ENCODE results near the gene ZNF668.

Gene ZNF668

DNA sequence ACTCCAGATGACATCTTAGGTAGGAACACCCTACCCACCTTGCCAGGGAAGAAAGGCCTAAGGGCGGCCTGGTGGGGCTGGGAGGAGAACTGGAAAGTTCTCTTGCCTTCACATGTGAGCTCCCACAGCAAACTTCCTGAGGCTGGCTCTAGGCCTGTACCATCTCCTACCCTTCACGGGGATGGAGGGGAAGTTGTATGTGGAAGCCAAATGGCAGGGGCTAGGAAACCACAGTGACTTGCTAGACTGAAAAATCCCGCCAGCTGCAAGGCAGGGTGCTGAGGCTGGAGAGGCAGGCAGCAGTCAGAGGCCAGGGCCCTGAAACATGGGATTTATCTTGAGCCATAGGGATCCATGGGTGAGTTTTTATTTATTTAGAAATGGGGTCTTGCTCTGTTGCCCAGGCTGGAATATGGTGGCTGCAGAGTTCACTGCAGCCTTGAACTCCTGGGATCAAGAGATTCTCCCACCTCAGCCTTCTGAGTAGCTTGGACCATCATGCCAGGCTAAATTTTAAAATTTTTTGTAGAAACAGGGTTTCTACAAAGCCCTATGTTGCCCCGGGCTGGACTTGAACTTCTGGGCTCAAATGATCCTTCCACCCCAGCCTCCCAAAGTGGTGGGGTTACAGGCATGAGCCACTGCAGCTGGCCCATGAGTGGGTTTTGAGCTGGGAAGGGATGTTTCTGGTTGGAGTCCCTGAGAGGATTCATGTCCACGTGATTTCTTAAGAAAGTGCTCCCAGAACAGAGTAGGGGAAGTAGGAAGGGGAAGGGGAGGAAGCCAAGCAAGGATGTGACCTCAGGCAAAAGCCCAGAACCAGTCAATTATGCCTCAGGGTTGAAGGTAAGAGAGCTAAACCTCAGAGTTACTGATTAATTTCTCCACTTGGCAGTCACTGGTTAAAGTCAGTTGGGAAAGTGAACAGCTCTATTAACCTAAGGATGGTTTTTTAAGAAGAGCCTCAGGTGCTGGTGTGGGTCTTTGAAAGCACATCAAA lies 39.4 kb upstream of the ZNF668 start:
- H3K4me3 ChIP-seq (ENCODE audit: low read depth, low read length), result no peak overlapping the region
- in situ Hi-C loops (cut with HindIII; ENCODE audit: low sequenced_read_pairs), result no loop called here
- DNase-seq (ENCODE audit: low read depth, low spot score), result no peak
- TF ChIP-seq CTCF (IDR thresholded peaks at IDR 0.05; ENCODE audit: low read depth, low read length), result no peak

- TF ChIP-seq CTCF (IDR thresholded peaks at IDR 0.05; ENCODE audit: low read depth, low read length), result no peak
- in situ Hi-C loops (cut with HindIII; ENCODE audit: low sequenced_read_pairs), result no loop called here
These were observed 38.7 kb upstream of the ZNF668 start for GRCh38 chr16:31112711-31113110.

GRCh38 chr16:31111881-31112466 lies 37.9 kb upstream of the ZNF668 start:
- in situ Hi-C loops (cut with HindIII; ENCODE audit: low sequenced_read_pairs), result no loop called here
- TF ChIP-seq CTCF (IDR thresholded peaks at IDR 0.05; ENCODE audit: low read depth, low read length), result no peak
- no peak overlapping the region for H3K4me3 ChIP-seq (ENCODE audit: low read depth, low read length)
- no peak for DNase-seq (ENCODE audit: low read depth, low spot score)

More at GRCh38 chr16:31112711-31113110, 38.7 kb upstream of the ZNF668 start:
- H3K4me3 ChIP-seq (ENCODE audit: low read depth, low read length), result no peak overlapping the region
- DNase-seq (ENCODE audit: low read depth, low spot score), result no peak

GRCh38 chr16:31110106-31111034 lies 36.3 kb upstream of the ZNF668 start:
- DNase-seq (ENCODE audit: low read depth, low spot score), result no peak
- TF ChIP-seq CTCF (IDR thresholded peaks at IDR 0.05; ENCODE audit: low read depth, low read length), result no peak
- in situ Hi-C loops (cut with HindIII; ENCODE audit: low sequenced_read_pairs), result no loop called here
- no peak overlapping the region for H3K4me3 ChIP-seq (ENCODE audit: low read depth, low read length)

GRCh38 chr16:31109622-31110021 lies 35.6 kb upstream of the ZNF668 start:
- no peak overlapping the region for H3K4me3 ChIP-seq (ENCODE audit: low read depth, low read length)
- no peak for TF ChIP-seq CTCF (IDR thresholded peaks at IDR 0.05; ENCODE audit: low read depth, low read length)
- no peak for DNase-seq (ENCODE audit: low read depth, low spot score)
- in situ Hi-C loops (cut with HindIII; ENCODE audit: low sequenced_read_pairs), result no loop called here

Data from astrocyte of the spinal cord (primary cell).